Panc1 (cell line): Measurements from ENCODE around the gene GNB2. TPM values are rescaled to one million over a fixed set of nuclear protein-coding genes. Genes with fewer than 3 reads are reported as not detected.

Source experiments
- ATAC-seq: fragments of 200-7000 bp; cut with Tn5 transposase; 2 replicates; pipeline ENCODE4 v1.9.1; 2020; ENCODE audit warnings: mild to moderate bottlenecking, moderate library complexity
- BruUV-seq: library from RNA; stranded (reverse); fragments of 400-500 nt; replicated peaks from 2 replicates; lab custom pipeline; 2021; lab: Mats Ljungman, UMichigan
- CTCF ChIA-PET: fragments of 300-600 bp; sonication (Branson Sonifier 250); formaldehyde crosslinking; loops from one replicate; lab custom pipeline; 2022; ENCODE audit warnings: antibody characterized with exemption; lab: Charles Lee
- POLR2A ChIA-PET: fragments of 300-600 bp; sonication (Branson Sonifier 250); formaldehyde crosslinking; loops from one replicate; lab custom pipeline; 2022; ENCODE audit warnings: antibody characterized with exemption; lab: Charles Lee
- DNase-seq: peaks from one replicate; pipeline ENCODE4 v3.0.0-alpha.2; 2010; ENCODE audit warnings: low read depth, low spot score
- H3K27ac ChIP-seq: 2 replicates; pipeline ENCODE4 v1.5.1; 2011; ENCODE audit warnings: mild to moderate bottlenecking, low read length, inconsistent platforms
- H3K27me3 ChIP-seq: fragments of 200-500 bp; sonication (Bioruptor generic); 2 replicates; pipeline ENCODE4 v1.6.0; 2014; ENCODE audit warnings: low read length, inconsistent platforms; ENCODE audit not compliant: control insufficient read depth, insufficient read depth
- H3K36me3 ChIP-seq: fragments of 200-500 bp; sonication (Bioruptor generic); 2 replicates; pipeline ENCODE4 v1.5.1; 2014; ENCODE audit warnings: inconsistent platforms, mild to moderate bottlenecking, low read length, moderate library complexity; ENCODE audit not compliant: control insufficient read depth, insufficient read depth
- H3K4me1 ChIP-seq: 2 replicates; pipeline ENCODE4 v1.5.1; 2011; ENCODE audit warnings: inconsistent platforms, mild to moderate bottlenecking, low read length, moderate library complexity; ENCODE audit not compliant: control insufficient read depth, insufficient read depth
- H3K4me3 ChIP-seq, 2 experiments: 2 replicates each; pipeline ENCODE4 v1.5.1; 2011 to 2012; ENCODE audit warnings: low read depth in 2 of 2, low read length in 2 of 2, mild to moderate bottlenecking in 2 of 2, inconsistent platforms in 1 of 2, moderate library complexity in 1 of 2
- H3K9me3 ChIP-seq: fragments of 200-500 bp; sonication (Bioruptor generic); 2 replicates; pipeline ENCODE4 v1.5.1; 2014; ENCODE audit warnings: low read depth, mild to moderate bottlenecking, inconsistent platforms, low read length, moderate library complexity; ENCODE audit not compliant: control insufficient read depth, insufficient read depth
- CTCF ChIP-seq: fragments of 450-650 bp; IDR thresholded peaks from 2 replicates; pipeline ENCODE4 v1.5.1; 2017; ENCODE audit warnings: mild to moderate bottlenecking
- POLR2AphosphoS5 ChIP-seq: IDR thresholded peaks from 2 replicates; pipeline ENCODE4 v1.6.1; 2012; ENCODE audit warnings: mild to moderate bottlenecking, low read depth, low read length, moderate library complexity
- REST ChIP-seq, 2 experiments: IDR thresholded peaks; 2 replicates each; pipeline ENCODE4 v1.6.1; 2011 to 2012; ENCODE audit warnings: low read depth in 2 of 2, control low read depth in 1 of 2, low read length in 1 of 2, mild to moderate bottlenecking in 1 of 2, moderate library complexity in 1 of 2; ENCODE audit not compliant: insufficient read depth in 1 of 2
- SIN3A ChIP-seq: IDR thresholded peaks from 2 replicates; pipeline ENCODE4 v1.6.1; 2012; ENCODE audit warnings: low read depth, mild to moderate bottlenecking, low read length, moderate library complexity, borderline replicate concordance; ENCODE audit not compliant: insufficient read depth
- TCF7L2 ChIP-seq: IDR thresholded peaks from 2 replicates; pipeline ENCODE4 v1.6.1; 2011; ENCODE audit warnings: mild to moderate bottlenecking, low read depth, low read length, inconsistent platforms
- in situ Hi-C: cut with HindIII; loops from 2 replicates; pipeline ENCODE4 v1.10.0; 2016; ENCODE audit warnings: low sequenced_read_pairs, low pct_unique_long_range_greater_than_20kb
- intact Hi-C: fragments of 100-400 bp; cut with micrococcal nuclease; formaldehyde crosslinking; loops from one replicate; pipeline ENCODE4 v1.10.0; 2022; ENCODE audit not compliant: unreplicated experiment
- total RNA-seq: library from RNA; stranded (reverse); gene quantifications from one replicate; pipeline ENCODE4 v1.2.1, GENCODE V29; 2021; ENCODE audit not compliant: unreplicated experiment

Gene GNB2
- total RNA-seq, 1 experiment from 2014 or later: 289 TPM

- ATAC-seq (peak; percentile 84), DNase-seq (no peak)
- no peak for TF ChIP-seq POLR2AphosphoS5
- peak; percentile 96 for TF ChIP-seq CTCF
- no peak for TF ChIP-seq SIN3A
- no peak for TF ChIP-seq TCF7L2
- TF ChIP-seq REST (IDR thresholded peaks at IDR 0.05; ENCODE audit: insufficient read depth in 1 of 2, low read depth in 2 of 2, low read length in 1 of 2): no peak
- CTCF ChIA-PET: interaction anchor here (0.6 to 1.9 kb wide), 12 partner anchors 9 to 236 kb away, joined by 3 to 23 read pairs (median 6); partner anchors contain the start of genes EPHB4, EPO, SLC12A9 and UFSP1
- in situ Hi-C loops (loop anchor here (25.0 kb wide), 1 partner anchor 132 kb away; the partner anchor contains the start of gene EPHB4), intact Hi-C loops (loop anchor here (1.0 kb wide), 1 partner anchor 147 kb away; the partner anchor contains the start of gene SLC12A9)
- POLR2A ChIA-PET: interaction anchor here (0.6 kb wide), 1 partner anchor 257 kb away, joined by 6 read pairs; no protein-coding TSS in a partner anchor
- Histone ChIP-seq H3K27me3 (no peaks in the 10 kb centered on the region), H3K27ac (peak overlapping the region; percentile 84), H3K4me3 (peak overlapping the region; percentile 83 to 86), H3K9me3 (no peaks in the 10 kb centered on the region), H3K36me3 (no peaks in the 10 kb centered on the region), H3K4me1 (peaks cover 13% of the 10 kb centered on the region; the same call in 1 of the 2 replicates)
- BruUV-seq: TSS peak; percentile 96
Measured at GRCh38 chr7:100705320-100705752, 31.8 kb downstream of the GNB2 start.

GRCh38 chr7:100705753-100706671 lies 32.5 kb downstream of the GNB2 start, which contains the start of gene POP7:
Gene POP7, plus strand, starts transcription at chr7:100706121. Its CDS starts 710 bp downstream, at chr7:100706831.
- Histone ChIP-seq H3K27me3 (no peaks in the 10 kb centered on the region), H3K27ac (peak within 1 kb of the TSS; percentile 84), H3K4me1 (peaks cover 13% of the 10 kb centered on the region; the same call in 1 of the 2 replicates), H3K9me3 (no peaks in the 10 kb centered on the region), H3K36me3 (no peaks in the 10 kb centered on the region), H3K4me3 (peak within 1 kb of the TSS; percentile 83 to 86)
- CTCF ChIA-PET: interaction anchor here (0.6 to 1.9 kb wide), 11 partner anchors 10 to 184 kb away, joined by 3 to 23 read pairs (median 6); partner anchors contain the start of genes EPHB4, EPO, SLC12A9 and UFSP1
- TF ChIP-seq CTCF (no peak), POLR2AphosphoS5 (peak; percentile 69), TCF7L2 (no peak), SIN3A (no peak), REST (IDR thresholded peaks at IDR 0.05; ENCODE audit: insufficient read depth in 1 of 2, low read depth in 2 of 2, low read length in 1 of 2) (no peak)
- intact Hi-C loops (loop anchor here (1.0 kb wide), 1 partner anchor 146 kb away; the partner anchor contains the start of gene SLC12A9), in situ Hi-C loops (loop anchor here (25.0 kb wide), 1 partner anchor 131 kb away; the partner anchor contains the start of gene EPHB4)
- TSS peak; percentile 98 for BruUV-seq
- peak; percentile 98 for ATAC-seq
- POLR2A ChIA-PET: interaction anchor here (0.5 to 0.6 kb wide), 2 partner anchors 11 to 258 kb away, joined by 6 to 7 read pairs; no protein-coding TSS in a partner anchor
- peak; percentile 92 for DNase-seq
